H9 (cell line): ENCODE measurements around the gene SLC17A7. TPM values are rescaled to one million over a fixed set of nuclear protein-coding genes. Genes with fewer than 3 reads are reported as not detected.
A peak's percentile ranks its signal among the peaks of the same experiment; 100 is the strongest.

Experiments
- DNase-seq: peaks from one replicate; pipeline ENCODE4 v3.0.0-alpha.2; 2017
- H2AFZ ChIP-seq: one replicate; pipeline ENCODE4 v1.6.1; 2013; ENCODE audit warnings: mild to moderate bottlenecking, low read length, control low read depth, moderate library complexity
- H2AK5ac ChIP-seq: 2 replicates; pipeline ENCODE4 v1.6.1; 2013; ENCODE audit warnings: low read length, control low read depth, mixed read lengths; ENCODE audit not compliant: insufficient read length
- H2BK120ac ChIP-seq: one replicate; pipeline ENCODE4 v1.6.1; 2013; ENCODE audit warnings: low read depth, mild to moderate bottlenecking, low read length, control low read depth, inconsistent platforms; ENCODE audit not compliant: poor library complexity, severe bottlenecking
- H2BK12ac ChIP-seq: 2 replicates; pipeline ENCODE4 v1.6.1; 2013; ENCODE audit warnings: low read length, control low read depth, mixed read lengths, low read depth; ENCODE audit not compliant: insufficient read length
- H2BK15ac ChIP-seq: 2 replicates; pipeline ENCODE4 v1.6.1; 2013; ENCODE audit warnings: low read depth, low read length, control low read depth
- H2BK20ac ChIP-seq: one replicate; pipeline ENCODE4 v1.6.1; 2013; ENCODE audit warnings: low read depth, mild to moderate bottlenecking, low read length, control low read depth, inconsistent platforms; ENCODE audit not compliant: poor library complexity, severe bottlenecking
- H2BK5ac ChIP-seq: 2 replicates; pipeline ENCODE4 v1.6.1; 2013; ENCODE audit warnings: low read length, control low read depth, mixed read lengths; ENCODE audit not compliant: insufficient read length
- H3K14ac ChIP-seq: 2 replicates; pipeline ENCODE4 v1.6.1; 2013; ENCODE audit warnings: low read length, control low read depth; ENCODE audit not compliant: insufficient read depth
- H3K18ac ChIP-seq: 2 replicates; pipeline ENCODE4 v1.6.1; 2013; ENCODE audit warnings: low read depth, mild to moderate bottlenecking, mixed read lengths, low read length, control low read depth; ENCODE audit not compliant: insufficient read length
- H3K23ac ChIP-seq: 2 replicates; pipeline ENCODE4 v1.6.1; 2013; ENCODE audit warnings: low read length, control low read depth, mixed read lengths, low read depth; ENCODE audit not compliant: insufficient read length
- H3K23me2 ChIP-seq: 2 replicates; pipeline ENCODE4 v1.6.1; 2013; ENCODE audit warnings: low read depth, mild to moderate bottlenecking, mixed read lengths, low read length, control low read depth; ENCODE audit not compliant: insufficient read length, poor library complexity, severe bottlenecking
- H3K27ac ChIP-seq: 2 replicates; pipeline ENCODE4 v1.5.1; 2013; ENCODE audit warnings: low read length, control low read depth, mixed read lengths, low read depth; ENCODE audit not compliant: insufficient read length
- H3K27me3 ChIP-seq: 2 replicates; pipeline ENCODE4 v1.6.1; 2013; ENCODE audit warnings: low read length, control low read depth, inconsistent platforms; ENCODE audit not compliant: insufficient read depth
- H3K4ac ChIP-seq: 2 replicates; pipeline ENCODE4 v1.6.1; 2013; ENCODE audit warnings: low read depth, mild to moderate bottlenecking, control low read depth, inconsistent platforms, low read length, moderate library complexity
- H3K4me1 ChIP-seq: 2 replicates; pipeline ENCODE4 v1.6.1; 2013; ENCODE audit warnings: low read length, control low read depth, inconsistent platforms; ENCODE audit not compliant: insufficient read depth
- H3K4me2 ChIP-seq: 2 replicates; pipeline ENCODE4 v1.6.1; 2013; ENCODE audit warnings: low read length, control low read depth, mixed read lengths; ENCODE audit not compliant: insufficient read length, insufficient read depth
- H3K56ac ChIP-seq: 2 replicates; pipeline ENCODE4 v1.6.1; 2013; ENCODE audit warnings: low read depth, mild to moderate bottlenecking, mixed read lengths, low read length, control low read depth; ENCODE audit not compliant: insufficient read length
- H3K79me1 ChIP-seq: 2 replicates; pipeline ENCODE4 v1.6.1; 2013; ENCODE audit warnings: low read depth, mild to moderate bottlenecking, moderate library complexity, low read length, control low read depth, inconsistent platforms; ENCODE audit not compliant: insufficient read depth, poor library complexity, severe bottlenecking
- H3K79me2 ChIP-seq: 2 replicates; pipeline ENCODE4 v1.6.1; 2013; ENCODE audit warnings: low read length, control low read depth, inconsistent platforms; ENCODE audit not compliant: insufficient read depth
- H3K9ac ChIP-seq: 2 replicates; pipeline ENCODE4 v1.6.1; 2013; ENCODE audit warnings: low read length, control low read depth, mixed read lengths; ENCODE audit not compliant: insufficient read length; ENCODE audit errors: extremely low read depth
- H3K9me3 ChIP-seq: one replicate; pipeline ENCODE4 v1.6.1; 2013; ENCODE audit warnings: low read depth, low read length, inconsistent platforms; ENCODE audit not compliant: control insufficient read depth
- H3T11ph ChIP-seq: one replicate; pipeline ENCODE4 v1.6.1; 2013; ENCODE audit warnings: mild to moderate bottlenecking, low read length, control low read depth, inconsistent platforms
- H4K20me1 ChIP-seq: one replicate; pipeline ENCODE4 v1.6.1; 2013; ENCODE audit not compliant: control insufficient read depth, insufficient read length, insufficient read depth
- H4K5ac ChIP-seq: 2 replicates; pipeline ENCODE4 v1.6.1; 2013; ENCODE audit warnings: low read depth, mild to moderate bottlenecking, mixed read lengths, low read length, control low read depth; ENCODE audit not compliant: insufficient read length
- H4K8ac ChIP-seq: replicated peaks from 2 replicates; pipeline ENCODE4 v1.6.1; 2013; ENCODE audit warnings: low read length, control low read depth, mixed read lengths, low read depth; ENCODE audit not compliant: insufficient read length
- H4K91ac ChIP-seq: 2 replicates; pipeline ENCODE4 v1.6.1; 2013; ENCODE audit warnings: low read depth, mild to moderate bottlenecking, moderate library complexity, mixed read lengths, low read length, control low read depth; ENCODE audit not compliant: insufficient read length
- H3K27ac Mint-ChIP-seq, 3 experiments: 2 replicates in 2 of 3; 3 replicates in 1 of 3; pipeline ENCODE4 v1.8.0; 2020 to 2021; ENCODE audit warnings: mixed read lengths in 3 of 3, mild to moderate bottlenecking in 1 of 3, moderate library complexity in 1 of 3
- H3K27me3 Mint-ChIP-seq: 2 replicates; pipeline ENCODE4 v1.8.0; 2021; ENCODE audit warnings: low read depth, mild to moderate bottlenecking, moderate library complexity, mixed read lengths
- H3K36me3 Mint-ChIP-seq, 3 experiments: 2 replicates in 2 of 3; 3 replicates in 1 of 3; pipeline ENCODE4 v1.8.0; 2020 to 2021; ENCODE audit warnings: low read depth in 3 of 3, mixed read lengths in 3 of 3; ENCODE audit not compliant: insufficient read depth in 1 of 3
- H3K4me1 Mint-ChIP-seq, 2 experiments: 2 replicates each; pipeline ENCODE4 v1.8.0; 2020; ENCODE audit warnings: mixed read lengths in 2 of 2
- H3K4me3 Mint-ChIP-seq, 2 experiments: 2 replicates in 1 of 2; 3 replicates in 1 of 2; pipeline ENCODE4 v1.8.0; 2020 to 2021; ENCODE audit warnings: mild to moderate bottlenecking in 2 of 2, mixed read lengths in 2 of 2, moderate library complexity in 1 of 2
- H3K9me3 Mint-ChIP-seq, 2 experiments: 2 replicates in 1 of 2; 3 replicates in 1 of 2; pipeline ENCODE4 v1.8.0; 2020; ENCODE audit warnings: mild to moderate bottlenecking in 2 of 2, mixed read lengths in 2 of 2, moderate library complexity in 1 of 2
- CTCF ChIP-seq: fragments of 200-600 bp; sonication (generic); conservative IDR thresholded peaks from 3 replicates; pipeline ENCODE4 v1.8.0; 2021; ENCODE audit warnings: antibody characterized with exemption, mild to moderate bottlenecking
- WGBS: extraction: QIAGEN DNeasy Blood & Tissue Kit; methylation state at CpG from one replicate; pipeline ENCODE4 v1.1.7; 2013; ENCODE audit warnings: missing lambda C conversion rate, low lambda C conversion rate, mixed read lengths; ENCODE audit not compliant: insufficient read length; ENCODE audit errors: extremely low coverage; 5-methylcytosine and 5-hydroxymethylcytosine counted together
- total RNA-seq: library from RNA; stranded (reverse); gene quantifications from 2 replicates; pipeline ENCODE4 v1.2.1, GENCODE V29; 2021

SLC17A7 gene
- total RNA-seq, 1 experiment from 2014 or later, result 1.3 TPM

- Mint-ChIP-seq H3K36me3 (peaks cover 3 to 11% (median 6%) of the 10 kb centered on the region in 3 experiments), H3K4me1 (peaks cover 56 to 75% of the 10 kb centered on the region in 2 experiments), H3K27ac (no peak overlapping the region), H3K27me3 (peaks cover 81% of the 10 kb centered on the region), H3K9me3 (peaks cover 4 to 9% of the 10 kb centered on the region in 2 experiments; a peak in 3 of 5 replicates), H3K4me3 (peak overlapping the region; percentile 46 to 75; a peak in 4 of 5 replicates)
- H3K4ac ChIP-seq, result no peak overlapping the region
- H2BK15ac ChIP-seq, result no peak overlapping the region
- no peak overlapping the region for H3K14ac ChIP-seq
- no peak overlapping the region for H3K27ac ChIP-seq
- no peaks in the 10 kb centered on the region for H4K20me1 ChIP-seq
- no peak overlapping the region for H2BK12ac ChIP-seq
- no peak overlapping the region for H4K8ac ChIP-seq
- no peak overlapping the region for H2BK5ac ChIP-seq
- H3K23me2 ChIP-seq, result peaks cover 23% of the 10 kb centered on the region
- H3K23ac ChIP-seq, result no peak overlapping the region
- no peak for TF ChIP-seq CTCF
- no peak overlapping the region for H3K18ac ChIP-seq
- H3K9me3 ChIP-seq, result no peaks in the 10 kb centered on the region
- no peaks in the 10 kb centered on the region for H3K79me1 ChIP-seq
- H3K4me2 ChIP-seq, result no peak overlapping the region
- H3T11ph ChIP-seq, result no peak overlapping the region
- H2AFZ ChIP-seq, result no peak overlapping the region
- H4K5ac ChIP-seq, result no peak overlapping the region
- peaks cover 24% of the 10 kb centered on the region; the same call in 1 of the 2 replicates for H3K27me3 ChIP-seq
- no peaks in the 10 kb centered on the region for H3K79me2 ChIP-seq
- no peak overlapping the region for H2BK120ac ChIP-seq
- no peak for DNase-seq
- peaks cover 2% of the 10 kb centered on the region for H3K4me1 ChIP-seq
- no peak overlapping the region for H2BK20ac ChIP-seq
- no peak overlapping the region for H4K91ac ChIP-seq
- no peak overlapping the region for H2AK5ac ChIP-seq
- no peak overlapping the region for H3K56ac ChIP-seq
- no peak overlapping the region for H3K9ac ChIP-seq
- whole genome bisulfite sequencing, result no CpG with 5 or more reads among the region's 12 CpGs
Measured at GRCh38 chr19:49427339-49427738, 14.0 kb downstream of the SLC17A7 start.
